Left lung (tissue), 10 donors: Measurements from ENCODE around the gene FDX1. TPM values are rescaled to one million over a fixed set of nuclear protein-coding genes. Genes with fewer than 3 reads are reported as not detected.

ENCODE experiments used
- ATAC-seq: fragments of 200-7000 bp; cut with Tn5 transposase; one replicate; pipeline ENCODE4 v1.9.1; 2020; ENCODE audit warnings: moderate library complexity
- DNase-seq, 4 donors: peaks; one replicate each; pipeline ENCODE4 v3.0.0-alpha.2; 2013 to 2020
- H3K27ac ChIP-seq, 2 donors: fragments of 200-600 bp; sonication (generic) in 1 of 2; one replicate each; pipeline versions ENCODE4 v1.5.0 to v1.8.0; 2020 to 2021
- H3K27me3 ChIP-seq, 2 donors: fragments of 200-600 bp; sonication (generic) in 1 of 2; one replicate each; pipeline versions ENCODE4 v1.5.0 to v1.8.0; 2020 to 2021
- H3K36me3 ChIP-seq, 2 donors: fragments of 200-600 bp; sonication (generic) in 1 of 2; one replicate each; pipeline versions ENCODE4 v1.5.0 to v1.8.0; 2020 to 2021
- H3K4me1 ChIP-seq, 2 donors: fragments of 200-600 bp; one replicate each; pipeline ENCODE4 v1.8.0; 2021
- H3K4me3 ChIP-seq, 2 donors: fragments of 200-600 bp; sonication (generic) in 1 of 2; one replicate each; pipeline versions ENCODE4 v1.5.0 to v1.8.0; 2020 to 2021; ENCODE audit warnings: mild to moderate bottlenecking in 1 of 2
- H3K9me3 ChIP-seq, 2 donors: fragments of 200-600 bp; sonication (generic) in 1 of 2; one replicate each; pipeline versions ENCODE4 v1.5.0 to v1.8.0; 2020 to 2021
- CTCF ChIP-seq, 2 donors: fragments of 200-600 bp; sonication (generic) in 1 of 2; IDR thresholded peaks; one replicate each; pipeline versions ENCODE4 v1.5.0 to v1.8.0; 2021; ENCODE audit warnings: antibody characterized with exemption in 2 of 2
- intact Hi-C, 2 donors: fragments of 100-400 bp; cut with DNase I; formaldehyde crosslinking; loops; one replicate each; pipeline versions ENCODE4 v1.11.2 to v1.14.2; 2022
- polyA plus RNA-seq, 6 donors: library from polyadenylated mRNA; unstranded; fragments of 120-200 nt; gene quantifications; one replicate each; pipeline ENCODE4 v1.2.1, GENCODE V29; 2013; ENCODE audit not compliant: insufficient read length in 6 of 6
- total RNA-seq, 2 donors: library from RNA; stranded (reverse); fragmentation: NEBNext Ultra II Directional; extraction: Animal tissue kit (Norgen Biotek cat#: 25700); gene quantifications; one replicate each; pipeline ENCODE4 v1.2.1, GENCODE V29; 2021
- donor health status: DM: no; HTN: yes; CAD: no.
- donor health status: DM: no; HTN: no; CAD: no.

FDX1 gene
- total and polyA plus RNA-seq, 8 donors = 16.0 to 19.0 (median 16.7) TPM

- H3K27ac ChIP-seq = no peak overlapping the region
- H3K36me3 ChIP-seq = peaks cover 0 to 26% of the 10 kb centered on the region in 2 donors
- DNase-seq (no peak), ATAC-seq (no peak)
- TF ChIP-seq CTCF (IDR thresholded peaks at IDR 0.05) = no peak
- no peaks in the 10 kb centered on the region for H3K27me3 ChIP-seq
- H3K9me3 ChIP-seq = no peaks in the 10 kb centered on the region
- H3K4me1 ChIP-seq = peaks cover 9 to 49% of the 10 kb centered on the region in 2 donors
- H3K4me3 ChIP-seq = no peak overlapping the region
- intact Hi-C loops = loop anchor here in 1 of 2 donors (10.0 kb wide), 1 partner anchor 61 kb away; no protein-coding TSS in a partner anchor
These were observed 6.3 kb downstream of the FDX1 start for GRCh38 chr11:110435780-110436717.

GRCh38 chr11:110438017-110438416 is 8.3 kb downstream of the FDX1 start:
- DNase-seq (no peak), ATAC-seq (no peak)
- no peaks in the 10 kb centered on the region for H3K27me3 ChIP-seq
- H3K9me3 ChIP-seq = no peaks in the 10 kb centered on the region
- H3K4me3 ChIP-seq = no peak overlapping the region
- TF ChIP-seq CTCF (IDR thresholded peaks at IDR 0.05) = no peak
- H3K36me3 ChIP-seq = peaks cover 0 to 45% of the 10 kb centered on the region in 2 donors
- peaks cover 3 to 31% of the 10 kb centered on the region in 2 donors for H3K4me1 ChIP-seq
- intact Hi-C loops = loop anchor here in 1 of 2 donors (10.0 kb wide), 1 partner anchor 63 kb away; no protein-coding TSS in a partner anchor
- no peak overlapping the region for H3K27ac ChIP-seq

GRCh38 chr11:110445437-110445836 is 15.7 kb downstream of the FDX1 start:
- H3K4me1 ChIP-seq = no peaks in the 10 kb centered on the region
- H3K27ac ChIP-seq = no peak overlapping the region
- DNase-seq (no peak), ATAC-seq (no peak)
- TF ChIP-seq CTCF (IDR thresholded peaks at IDR 0.05) = no peak
- H3K9me3 ChIP-seq = no peaks in the 10 kb centered on the region
- H3K4me3 ChIP-seq = no peak overlapping the region
- H3K36me3 ChIP-seq = peaks cover 0 to 33% of the 10 kb centered on the region in 2 donors
- no peaks in the 10 kb centered on the region for H3K27me3 ChIP-seq
- intact Hi-C loops = no loop called here

GRCh38 chr11:110446061-110446460 is 16.3 kb downstream of the FDX1 start:
- Histone ChIP-seq H3K4me3 (no peak overlapping the region), H3K27me3 (no peaks in the 10 kb centered on the region), H3K27ac (no peak overlapping the region), H3K36me3 (peaks cover 0 to 28% of the 10 kb centered on the region in 2 donors), H3K4me1 (no peaks in the 10 kb centered on the region), H3K9me3 (no peaks in the 10 kb centered on the region)
- ATAC-seq (no peak), DNase-seq (no peak)
- no peak for TF ChIP-seq CTCF (IDR thresholded peaks at IDR 0.05)
- intact Hi-C loops = no loop called here

GRCh38 chr11:110446594-110446993 is 16.8 kb downstream of the FDX1 start:
- Histone ChIP-seq H3K9me3 (no peaks in the 10 kb centered on the region), H3K4me3 (no peak overlapping the region), H3K4me1 (no peaks in the 10 kb centered on the region), H3K36me3 (peaks cover 0 to 22% of the 10 kb centered on the region in 2 donors), H3K27ac (no peak overlapping the region), H3K27me3 (no peaks in the 10 kb centered on the region)
- intact Hi-C loops = no loop called here
- DNase-seq (no peak), ATAC-seq (no peak)
- TF ChIP-seq CTCF (IDR thresholded peaks at IDR 0.05) = no peak
